ENCODE data around the gene IRF2BPL. TPM values are rescaled to one million over a fixed set of nuclear protein-coding genes. Genes with fewer than 3 reads are reported as not detected.

IRF2BPL gene
- total RNA-seq, 2 donors from 2014 or later: 26.7 to 52.1 TPM

DNA sequence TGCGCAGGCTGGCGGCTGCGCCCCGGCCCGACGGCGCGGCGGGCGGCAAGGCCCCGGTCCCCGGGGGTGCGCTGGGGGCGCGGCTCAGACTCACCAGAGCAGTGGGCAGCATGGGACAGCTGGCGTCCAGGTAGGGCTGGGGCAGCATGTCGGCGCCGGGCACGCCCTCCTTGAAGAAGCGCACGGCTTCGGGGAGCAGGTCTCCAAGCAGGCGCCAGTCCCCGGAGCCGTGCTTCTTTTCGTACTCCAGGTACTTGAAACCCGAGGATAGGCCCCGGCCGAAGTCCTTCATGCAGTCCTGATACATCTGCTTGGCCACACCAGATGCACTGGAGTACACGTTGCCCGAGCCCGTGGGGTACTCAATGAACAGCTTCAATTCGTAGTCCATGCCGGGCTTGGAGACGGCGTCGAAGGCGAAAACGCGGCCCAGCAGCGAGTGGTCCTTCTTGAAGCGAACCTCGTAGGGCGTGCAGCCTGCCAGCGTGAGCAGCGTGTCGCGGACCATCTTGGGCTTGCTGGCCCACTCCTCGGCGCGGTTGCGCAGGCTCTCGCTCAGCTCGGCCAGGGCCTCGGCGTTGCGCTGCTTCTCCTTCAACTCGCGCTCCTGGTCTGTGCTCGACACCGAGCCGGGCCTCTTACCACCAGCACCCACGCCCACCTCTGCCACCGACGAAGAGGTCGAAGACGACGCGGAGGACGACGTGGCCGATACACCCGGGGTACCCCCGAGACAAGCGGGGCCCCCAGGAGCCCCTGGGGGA lies 2.2 kb downstream of the IRF2BPL start:
- peak; percentile 52 to 60 (median 55) for DNase-seq
- intact Hi-C loops (cut with DNase I): no loop called here
- Histone ChIP-seq H3K4me3 (peak overlapping the region; percentile 14 to 80), H3K27ac (peak overlapping the region; percentile 99 to 100 (median 100)), H3K27me3 (no peaks in the 10 kb centered on the region), H3K36me3 (replicated peaks in 1 of 2; ENCODE audit: insufficient read depth in 1 of 2, low read depth in 2 of 2) (no peaks in the 10 kb centered on the region), H3K4me1 (peaks cover 73% of the 10 kb centered on the region), H3K9me3 (no peaks in the 10 kb centered on the region)
- TF ChIP-seq, protein P1, sequence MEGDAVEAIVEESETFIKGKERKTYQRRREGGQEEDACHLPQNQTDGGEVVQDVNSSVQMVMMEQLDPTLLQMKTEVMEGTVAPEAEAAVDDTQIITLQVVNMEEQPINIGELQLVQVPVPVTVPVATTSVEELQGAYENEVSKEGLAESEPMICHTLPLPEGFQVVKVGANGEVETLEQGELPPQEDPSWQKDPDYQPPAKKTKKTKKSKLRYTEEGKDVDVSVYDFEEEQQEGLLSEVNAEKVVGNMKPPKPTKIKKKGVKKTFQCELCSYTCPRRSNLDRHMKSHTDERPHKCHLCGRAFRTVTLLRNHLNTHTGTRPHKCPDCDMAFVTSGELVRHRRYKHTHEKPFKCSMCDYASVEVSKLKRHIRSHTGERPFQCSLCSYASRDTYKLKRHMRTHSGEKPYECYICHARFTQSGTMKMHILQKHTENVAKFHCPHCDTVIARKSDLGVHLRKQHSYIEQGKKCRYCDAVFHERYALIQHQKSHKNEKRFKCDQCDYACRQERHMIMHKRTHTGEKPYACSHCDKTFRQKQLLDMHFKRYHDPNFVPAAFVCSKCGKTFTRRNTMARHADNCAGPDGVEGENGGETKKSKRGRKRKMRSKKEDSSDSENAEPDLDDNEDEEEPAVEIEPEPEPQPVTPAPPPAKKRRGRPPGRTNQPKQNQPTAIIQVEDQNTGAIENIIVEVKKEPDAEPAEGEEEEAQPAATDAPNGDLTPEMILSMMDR (IDR thresholded peaks at IDR 0.05): no peak
- no peak for TF ChIP-seq POLR2A (IDR thresholded peaks at IDR 0.05)
- ATAC-seq: no peak
- 20 to 27% methylated on average over 2 to 69 of the region's 76 CpGs for WGBS, 2 donors

DNA sequence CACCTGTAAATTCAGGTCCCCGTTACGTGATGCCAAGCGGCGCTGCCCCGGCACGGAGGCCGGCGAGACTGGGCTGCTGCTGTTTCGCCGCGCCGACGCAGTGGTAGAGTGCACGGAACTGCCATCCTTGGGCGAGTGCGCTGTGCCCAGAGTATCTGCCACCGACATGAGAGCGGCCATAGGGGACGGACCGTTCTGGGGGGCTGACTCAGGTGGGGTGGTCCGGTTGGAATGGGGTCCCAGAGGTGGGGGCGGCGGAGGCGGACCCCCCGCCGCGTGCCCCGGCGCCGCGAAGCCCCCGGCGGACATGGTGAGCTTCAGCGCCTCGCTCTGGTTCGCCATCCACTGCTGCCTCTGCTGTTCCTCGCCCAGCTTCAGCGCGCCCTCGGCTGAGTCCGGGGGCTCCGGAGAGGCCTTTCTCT lies 2.8 kb downstream of the IRF2BPL start:
- Histone ChIP-seq H3K4me3 (peak overlapping the region; percentile 14 to 80), H3K27me3 (no peaks in the 10 kb centered on the region), H3K9me3 (no peaks in the 10 kb centered on the region), H3K4me1 (peaks cover 67% of the 10 kb centered on the region), H3K36me3 (replicated peaks in 1 of 2; ENCODE audit: insufficient read depth in 1 of 2, low read depth in 2 of 2) (no peaks in the 10 kb centered on the region), H3K27ac (peak overlapping the region; percentile 99 to 100 (median 100))
- peak; percentile 38 to 59 (median 48) for DNase-seq
- TF ChIP-seq, protein P1 (IDR thresholded peaks at IDR 0.05): no peak
- TF ChIP-seq POLR2A (IDR thresholded peaks at IDR 0.05): no peak
- no peak for ATAC-seq
- WGBS, 2 donors: 5% methylated on average over 39 of the region's 42 CpGs; no CpG with 5 or more reads in 1 of the 2 donors
- intact Hi-C loops (cut with DNase I): no loop called here

DNA sequence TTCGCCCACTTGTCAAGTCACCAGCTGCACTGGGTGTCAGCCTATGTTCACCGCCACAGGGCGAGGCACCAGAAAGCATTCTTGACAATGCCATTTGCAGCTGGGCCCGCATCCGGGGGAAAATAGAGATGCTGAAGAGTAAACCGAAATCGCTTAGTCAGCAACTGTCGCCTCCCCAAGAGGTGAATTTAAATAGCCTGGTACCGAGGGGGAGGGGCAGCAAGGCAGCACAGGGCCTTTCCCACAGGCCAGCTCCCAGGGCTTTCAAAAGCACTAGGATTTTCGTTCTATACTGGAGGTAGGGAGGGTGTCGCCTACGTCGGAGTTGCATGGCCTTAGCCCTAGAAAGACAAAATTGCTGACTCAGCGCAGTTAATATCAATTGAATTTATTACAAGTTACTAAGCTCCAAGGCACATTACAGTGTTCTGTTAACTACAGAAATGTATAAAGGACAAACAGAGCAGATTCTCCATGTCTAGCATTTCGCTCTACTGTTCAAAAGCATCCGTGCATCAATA lies 4.3 kb downstream of the IRF2BPL start:
- intact Hi-C loops (cut with DNase I): no loop called here
- Histone ChIP-seq H3K36me3 (replicated peaks in 1 of 2; ENCODE audit: insufficient read depth in 1 of 2, low read depth in 2 of 2) (no peaks in the 10 kb centered on the region), H3K4me1 (peaks cover 52% of the 10 kb centered on the region), H3K4me3 (peak overlapping the region in 1 of 2 donors; percentile 10), H3K9me3 (no peaks in the 10 kb centered on the region), H3K27me3 (no peaks in the 10 kb centered on the region), H3K27ac (peak overlapping the region; percentile 89 to 100 (median 100))
- peak in 1 of 3 donors; percentile 5 for TF ChIP-seq POLR2A (IDR thresholded peaks at IDR 0.05)
- TF ChIP-seq, protein P1 (IDR thresholded peaks at IDR 0.05): no peak
- ATAC-seq (no peak), DNase-seq (peak; percentile 60 to 71 (median 66))
- WGBS, 2 donors: 7 to 16% methylated on average over 16 of the region's 16 CpGs

DNA sequence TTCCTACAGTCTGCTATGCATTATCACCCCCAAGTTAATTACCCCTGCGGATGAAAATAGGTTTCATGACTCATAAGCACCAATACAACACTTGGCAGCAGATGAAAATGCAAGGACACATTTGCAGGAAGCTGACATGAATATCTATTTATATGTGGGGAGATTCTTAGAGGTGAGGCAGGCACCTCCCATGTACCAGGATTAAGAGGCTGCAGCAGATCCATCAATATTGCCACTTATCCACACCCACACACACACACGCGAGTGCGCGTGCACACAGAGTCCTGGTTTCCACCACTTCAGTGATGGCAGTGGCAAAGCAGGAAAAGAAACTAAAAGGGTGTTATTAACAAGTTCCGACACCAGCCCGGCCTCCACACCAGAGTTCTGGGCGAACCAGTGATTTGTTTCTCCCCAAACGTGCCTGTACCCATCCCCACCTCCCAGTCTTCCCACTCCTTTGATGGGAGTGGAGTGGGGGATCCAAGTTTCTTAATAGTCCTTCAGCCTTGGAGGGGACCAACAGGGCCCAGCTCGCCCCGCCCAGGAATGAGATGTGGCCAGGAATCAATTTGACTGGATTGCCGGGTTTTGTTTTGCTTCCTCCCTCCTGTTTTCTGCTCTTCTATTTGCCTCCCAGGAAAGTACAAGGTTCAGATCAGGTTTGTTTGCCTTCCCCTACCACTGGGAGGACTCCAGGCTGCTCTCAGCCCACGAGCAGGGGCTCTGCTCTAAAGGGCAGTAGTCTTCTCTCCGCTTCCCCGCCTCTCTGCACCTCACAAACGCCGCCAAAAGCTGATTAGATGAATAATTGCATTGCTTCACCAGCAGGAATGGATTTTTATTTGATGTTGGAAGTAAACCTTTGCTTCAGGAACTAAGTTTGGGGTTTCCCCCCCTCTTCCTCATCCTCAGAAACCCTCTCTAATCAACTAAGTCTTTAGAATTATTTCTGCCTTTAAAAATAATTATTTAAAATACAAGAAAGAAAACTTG lies 5.2 kb downstream of the IRF2BPL start:
- 6 to 8% methylated on average over 17 of the region's 17 CpGs for WGBS, 2 donors
- TF ChIP-seq, protein P1 (IDR thresholded peaks at IDR 0.05): peak; percentile 7 to 84 (median 72)
- peak in 2 of 3 donors; percentile 59 for TF ChIP-seq POLR2A (IDR thresholded peaks at IDR 0.05)
- peak; percentile 64 for ATAC-seq
- no peak overlapping the region for H3K4me3 ChIP-seq
- H3K36me3 ChIP-seq (replicated peaks in 1 of 2; ENCODE audit: insufficient read depth in 1 of 2, low read depth in 2 of 2): no peaks in the 10 kb centered on the region
- peaks cover 47% of the 10 kb centered on the region for H3K4me1 ChIP-seq
- peak overlapping the region; percentile 89 to 100 (median 100) for H3K27ac ChIP-seq
- no peaks in the 10 kb centered on the region for H3K27me3 ChIP-seq
- H3K9me3 ChIP-seq: no peaks in the 10 kb centered on the region
- intact Hi-C loops (cut with DNase I): no loop called here
- DNase-seq: peak; percentile 75 to 91 (median 86)

Measured in body of pancreas (tissue), 4 donors.